Tibial nerve (tissue), 3 donors: ENCODE data around the gene ZP1.

Source experiments
- POLR2A ChIP-seq, 2 donors: fragments of 450-650 bp; IDR thresholded peaks; one replicate each; pipeline ENCODE4 v1.6.1; 2017; ENCODE audit warnings: antibody characterized with exemption in 2 of 2, mild to moderate bottlenecking in 2 of 2, moderate library complexity in 2 of 2
- TF ChIP-seq, protein P1 (sequence below), 5 experiments: fragments of 200-600 bp in 3 of 5; fragments of 450-650 bp in 2 of 5; sonication (generic) in 3 of 5; IDR thresholded peaks; one replicate each; pipeline ENCODE4 v1.5.1; 2016 to 2019; ENCODE audit warnings: antibody characterized with exemption in 5 of 5, mild to moderate bottlenecking in 3 of 5, moderate library complexity in 2 of 5

DNA sequence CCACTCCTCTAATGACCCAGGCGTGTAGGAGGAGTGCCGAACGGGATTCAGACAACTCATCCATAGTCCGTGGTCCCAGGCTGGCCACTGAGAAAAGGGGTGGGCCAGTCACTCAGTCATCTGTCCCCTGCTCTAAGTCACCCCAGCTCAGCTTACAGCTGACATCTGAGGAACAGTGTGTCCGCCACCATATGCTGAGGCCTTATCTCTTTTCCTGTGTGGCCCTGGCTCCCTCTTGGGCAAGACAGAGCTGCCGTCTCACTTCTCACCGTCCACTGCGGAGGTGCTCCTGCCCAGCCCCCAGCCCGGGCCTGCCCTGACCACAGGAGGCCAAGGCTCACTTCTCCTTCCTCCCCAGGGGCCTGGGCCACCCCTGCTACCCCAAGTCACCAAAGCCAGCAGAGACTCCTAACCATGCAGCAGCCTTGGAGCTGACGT, 18.6 kb upstream of the ZP1 start:
- TF ChIP-seq, protein P1, sequence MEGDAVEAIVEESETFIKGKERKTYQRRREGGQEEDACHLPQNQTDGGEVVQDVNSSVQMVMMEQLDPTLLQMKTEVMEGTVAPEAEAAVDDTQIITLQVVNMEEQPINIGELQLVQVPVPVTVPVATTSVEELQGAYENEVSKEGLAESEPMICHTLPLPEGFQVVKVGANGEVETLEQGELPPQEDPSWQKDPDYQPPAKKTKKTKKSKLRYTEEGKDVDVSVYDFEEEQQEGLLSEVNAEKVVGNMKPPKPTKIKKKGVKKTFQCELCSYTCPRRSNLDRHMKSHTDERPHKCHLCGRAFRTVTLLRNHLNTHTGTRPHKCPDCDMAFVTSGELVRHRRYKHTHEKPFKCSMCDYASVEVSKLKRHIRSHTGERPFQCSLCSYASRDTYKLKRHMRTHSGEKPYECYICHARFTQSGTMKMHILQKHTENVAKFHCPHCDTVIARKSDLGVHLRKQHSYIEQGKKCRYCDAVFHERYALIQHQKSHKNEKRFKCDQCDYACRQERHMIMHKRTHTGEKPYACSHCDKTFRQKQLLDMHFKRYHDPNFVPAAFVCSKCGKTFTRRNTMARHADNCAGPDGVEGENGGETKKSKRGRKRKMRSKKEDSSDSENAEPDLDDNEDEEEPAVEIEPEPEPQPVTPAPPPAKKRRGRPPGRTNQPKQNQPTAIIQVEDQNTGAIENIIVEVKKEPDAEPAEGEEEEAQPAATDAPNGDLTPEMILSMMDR (IDR thresholded peaks at IDR 0.05): no peak
- TF ChIP-seq POLR2A (IDR thresholded peaks at IDR 0.05): no peak
